ENCODE results near the gene RBM10. TPM values are rescaled to one million over a fixed set of nuclear protein-coding genes. Genes with fewer than 3 reads are reported as not detected.

RBM10 gene
- total RNA-seq, 1 experiment from 2014 or later, result 80.9 TPM

DNA sequence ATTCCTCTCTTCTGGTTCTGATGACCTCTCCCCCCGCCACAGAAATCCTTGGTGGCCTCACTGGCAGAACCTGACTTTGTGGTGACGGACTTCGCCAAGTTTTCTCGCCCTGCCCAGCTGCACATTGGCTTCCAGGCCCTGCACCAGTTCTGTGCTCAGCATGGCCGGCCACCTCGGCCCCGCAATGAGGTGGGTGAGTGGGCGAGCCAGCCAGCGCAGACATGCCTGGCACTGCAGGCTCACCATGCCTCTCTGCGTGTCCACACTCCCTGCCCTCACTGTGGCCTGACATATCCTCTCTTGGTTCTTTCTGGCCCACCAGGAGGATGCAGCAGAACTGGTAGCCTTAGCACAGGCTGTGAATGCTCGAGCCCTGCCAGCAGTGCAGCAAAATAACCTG is 57.3 kb downstream of the RBM10 start:
- no TSS peak for BruUV-seq (replicated peaks)
- no peak for TF ChIP-seq EZH2 (IDR thresholded peaks at IDR 0.05; ENCODE audit: borderline replicate concordance, low read depth, low read length, poor library complexity, severe bottlenecking)
- TF ChIP-seq, protein P1, sequence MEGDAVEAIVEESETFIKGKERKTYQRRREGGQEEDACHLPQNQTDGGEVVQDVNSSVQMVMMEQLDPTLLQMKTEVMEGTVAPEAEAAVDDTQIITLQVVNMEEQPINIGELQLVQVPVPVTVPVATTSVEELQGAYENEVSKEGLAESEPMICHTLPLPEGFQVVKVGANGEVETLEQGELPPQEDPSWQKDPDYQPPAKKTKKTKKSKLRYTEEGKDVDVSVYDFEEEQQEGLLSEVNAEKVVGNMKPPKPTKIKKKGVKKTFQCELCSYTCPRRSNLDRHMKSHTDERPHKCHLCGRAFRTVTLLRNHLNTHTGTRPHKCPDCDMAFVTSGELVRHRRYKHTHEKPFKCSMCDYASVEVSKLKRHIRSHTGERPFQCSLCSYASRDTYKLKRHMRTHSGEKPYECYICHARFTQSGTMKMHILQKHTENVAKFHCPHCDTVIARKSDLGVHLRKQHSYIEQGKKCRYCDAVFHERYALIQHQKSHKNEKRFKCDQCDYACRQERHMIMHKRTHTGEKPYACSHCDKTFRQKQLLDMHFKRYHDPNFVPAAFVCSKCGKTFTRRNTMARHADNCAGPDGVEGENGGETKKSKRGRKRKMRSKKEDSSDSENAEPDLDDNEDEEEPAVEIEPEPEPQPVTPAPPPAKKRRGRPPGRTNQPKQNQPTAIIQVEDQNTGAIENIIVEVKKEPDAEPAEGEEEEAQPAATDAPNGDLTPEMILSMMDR (conservative IDR thresholded peaks at IDR 0.05; ENCODE audit: low read depth, low read length), result no peak
- POLR2A ChIA-PET (ENCODE audit: low non-redundant PET), result no interaction called here

GRCh38 chrX:47202877-47203276 is 57.9 kb downstream of the RBM10 start:
- intact Hi-C loops (cut with micrococcal nuclease; ENCODE audit: unreplicated experiment), result no loop called here
- BruUV-seq (replicated peaks), result no TSS peak
- POLR2A ChIA-PET (ENCODE audit: low non-redundant PET), result no interaction called here
- DNase-seq (ENCODE audit: low spot score), result no peak
- CTCF ChIA-PET, result no interaction called here
- H3K9me3 ChIP-seq (ENCODE audit: low read depth, low read length, poor library complexity, severe bottlenecking), result no peaks in the 10 kb centered on the region
- H3K4me3 ChIP-seq (ENCODE audit: low read depth, low read length, poor library complexity, severe bottlenecking), result no peak overlapping the region
- no peaks in the 10 kb centered on the region for H3K4me1 ChIP-seq (ENCODE audit: insufficient read depth, low read length, poor library complexity, severe bottlenecking)
- H3K36me3 ChIP-seq (ENCODE audit: insufficient read depth, low read length, poor library complexity, severe bottlenecking), result peaks cover 100% of the 10 kb centered on the region
- H3K27ac ChIP-seq (ENCODE audit: low read depth, low read length, poor library complexity, severe bottlenecking), result no peak overlapping the region
- no peak for TF ChIP-seq EZH2 (IDR thresholded peaks at IDR 0.05; ENCODE audit: borderline replicate concordance, low read depth, low read length, poor library complexity, severe bottlenecking)
- TF ChIP-seq, protein P1 (conservative IDR thresholded peaks at IDR 0.05; ENCODE audit: low read depth, low read length), result no peak
- no peaks in the 10 kb centered on the region for H3K27me3 ChIP-seq (replicated peaks; ENCODE audit: insufficient read depth, low read depth, low read length, poor library complexity)

More for the DNA sequence above, 57.3 kb downstream of the RBM10 start:
- Histone ChIP-seq H3K36me3 (ENCODE audit: insufficient read depth, low read length, poor library complexity, severe bottlenecking) (peaks cover 99% of the 10 kb centered on the region), H3K4me1 (ENCODE audit: insufficient read depth, low read length, poor library complexity, severe bottlenecking) (no peaks in the 10 kb centered on the region), H3K4me3 (ENCODE audit: low read depth, low read length, poor library complexity, severe bottlenecking) (no peak overlapping the region), H3K9me3 (ENCODE audit: low read depth, low read length, poor library complexity, severe bottlenecking) (no peaks in the 10 kb centered on the region), H3K27ac (ENCODE audit: low read depth, low read length, poor library complexity, severe bottlenecking) (no peak overlapping the region), H3K27me3 (replicated peaks; ENCODE audit: insufficient read depth, low read depth, low read length, poor library complexity) (no peaks in the 10 kb centered on the region)
- no peak for DNase-seq (ENCODE audit: low spot score)
- intact Hi-C loops (cut with micrococcal nuclease; ENCODE audit: unreplicated experiment), result no loop called here
- CTCF ChIA-PET, result no interaction called here

GRCh38 chrX:47204970-47205369 is 59.9 kb downstream of the RBM10 start:
- intact Hi-C loops (cut with micrococcal nuclease; ENCODE audit: unreplicated experiment), result no loop called here
- Histone ChIP-seq H3K27ac (ENCODE audit: low read depth, low read length, poor library complexity, severe bottlenecking) (no peak overlapping the region), H3K27me3 (replicated peaks; ENCODE audit: insufficient read depth, low read depth, low read length, poor library complexity) (no peaks in the 10 kb centered on the region), H3K9me3 (ENCODE audit: low read depth, low read length, poor library complexity, severe bottlenecking) (no peaks in the 10 kb centered on the region), H3K4me3 (ENCODE audit: low read depth, low read length, poor library complexity, severe bottlenecking) (no peak overlapping the region), H3K36me3 (ENCODE audit: insufficient read depth, low read length, poor library complexity, severe bottlenecking) (peaks cover 99% of the 10 kb centered on the region), H3K4me1 (ENCODE audit: insufficient read depth, low read length, poor library complexity, severe bottlenecking) (no peaks in the 10 kb centered on the region)
- TF ChIP-seq, protein P1 (conservative IDR thresholded peaks at IDR 0.05; ENCODE audit: low read depth, low read length), result no peak
- no peak for TF ChIP-seq EZH2 (IDR thresholded peaks at IDR 0.05; ENCODE audit: borderline replicate concordance, low read depth, low read length, poor library complexity, severe bottlenecking)
- no peak for DNase-seq (ENCODE audit: low spot score)
- CTCF ChIA-PET, result no interaction called here
- no TSS peak for BruUV-seq (replicated peaks)
- POLR2A ChIA-PET (ENCODE audit: low non-redundant PET), result no interaction called here

Data from A673 (cell line).